Activated naive CD4-positive, alpha-beta T cell (primary cell): ENCODE data around the gene SETBP1.

Experiments used
- DNase-seq, 4 experiments: peaks; one replicate each; lab custom pipeline; 2025; lab: John Stamatoyannopoulos, UW

Gene SETBP1

DNA sequence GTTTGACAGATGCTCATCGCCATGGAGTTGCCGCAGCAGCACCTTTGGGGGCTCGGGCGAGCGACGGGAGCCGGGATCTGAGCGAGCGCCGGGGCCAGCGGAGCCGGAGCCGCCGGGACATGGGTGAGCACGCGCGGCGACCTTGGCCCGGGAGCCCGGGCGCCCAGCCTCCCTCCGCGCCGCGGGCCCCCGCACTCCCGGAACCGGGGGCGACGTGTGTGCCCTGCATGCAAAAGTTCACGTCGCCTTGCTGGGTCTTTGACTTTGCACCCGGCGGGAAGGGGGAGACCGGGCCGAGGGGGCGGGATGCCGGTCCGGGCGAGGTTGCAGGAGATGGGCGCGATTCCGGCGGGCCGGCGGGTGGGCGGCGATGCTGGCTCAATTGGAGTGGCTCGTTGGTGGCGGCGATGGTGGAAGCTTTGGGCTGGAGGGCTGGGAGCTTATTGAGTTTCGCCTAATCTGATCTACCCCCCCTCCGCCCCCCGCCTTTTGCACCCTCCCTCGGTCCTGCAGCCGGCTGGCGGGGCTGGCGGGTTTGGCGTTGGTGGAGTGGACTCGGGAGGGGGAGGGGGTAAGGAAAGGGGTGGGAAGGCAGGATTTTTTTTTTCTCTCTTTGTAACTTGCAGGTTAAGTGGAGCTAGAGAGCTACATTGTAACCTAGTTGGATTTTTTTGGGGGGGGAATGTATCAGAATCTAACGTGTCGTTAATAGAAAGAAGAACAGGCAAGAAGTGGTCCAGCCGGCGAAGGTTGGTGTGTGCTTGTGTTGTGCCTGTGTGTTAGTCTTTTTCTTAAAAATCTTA is at the start of gene SETBP1:
TSS of gene SETBP1 (plus strand) at position 616 of the 803 bp plus-strand sequence. CDS start 20,459 bp downstream, outside the sequence.
- DNase-seq: peak in 1 of 4 experiments; percentile 2

DNA sequence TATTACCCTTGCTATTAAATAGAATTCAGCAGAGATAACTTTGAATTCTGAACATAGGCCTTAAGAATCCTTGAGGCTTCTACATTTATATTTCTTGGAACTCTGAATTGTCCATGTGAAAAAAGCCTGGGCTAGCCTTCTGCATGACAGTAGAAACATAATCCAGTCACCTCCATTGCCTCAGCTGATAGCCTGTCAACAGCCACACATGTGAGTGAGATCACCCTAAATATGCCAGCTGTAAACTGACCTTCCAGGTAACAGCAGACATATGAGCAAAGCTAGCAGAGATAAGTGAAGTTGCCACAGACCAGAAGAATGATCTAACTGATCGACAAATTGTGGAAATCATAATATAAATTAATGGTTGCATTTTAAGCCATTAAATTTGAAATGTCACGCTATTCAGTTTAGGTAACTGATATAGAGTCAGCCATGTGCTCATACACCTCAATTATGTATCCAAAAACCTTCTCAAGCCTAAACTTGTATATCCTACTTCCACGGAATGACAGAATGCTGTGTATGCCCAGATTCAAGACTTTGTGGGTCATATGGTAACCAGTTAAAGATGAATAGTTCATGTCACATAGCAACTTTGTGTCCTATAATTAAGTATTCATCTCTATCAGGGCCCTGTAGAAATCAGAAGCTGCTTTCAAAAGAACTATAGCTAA is 48.1 kb upstream of the SETBP1 start:
- no peak for DNase-seq

DNA sequence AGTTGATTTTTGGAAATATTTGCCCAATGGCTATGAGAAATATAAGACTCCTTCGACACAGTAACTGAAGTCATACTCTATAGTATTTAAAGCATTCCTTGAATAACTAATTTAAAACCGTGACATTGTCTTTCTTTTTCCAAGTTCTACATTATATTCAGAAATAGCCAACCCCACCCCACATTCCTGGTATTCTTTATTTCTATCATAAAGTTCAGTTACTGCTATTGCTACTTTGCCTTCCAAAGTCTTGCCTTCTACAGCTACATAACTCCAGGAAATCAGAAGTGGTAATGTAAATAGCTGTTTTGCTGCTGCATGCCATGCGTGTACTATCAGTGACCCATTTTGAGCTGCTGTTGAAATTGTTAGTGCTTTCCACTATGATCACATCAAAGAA is 45.1 kb upstream of the SETBP1 start:
- DNase-seq: no peak

GRCh38 chr18:44636241-44636640 is 44.4 kb upstream of the SETBP1 start:
- DNase-seq: no peak

- no peak for DNase-seq
Measured at GRCh38 chr18:44637210-44638033, 43.3 kb upstream of the SETBP1 start.

DNA sequence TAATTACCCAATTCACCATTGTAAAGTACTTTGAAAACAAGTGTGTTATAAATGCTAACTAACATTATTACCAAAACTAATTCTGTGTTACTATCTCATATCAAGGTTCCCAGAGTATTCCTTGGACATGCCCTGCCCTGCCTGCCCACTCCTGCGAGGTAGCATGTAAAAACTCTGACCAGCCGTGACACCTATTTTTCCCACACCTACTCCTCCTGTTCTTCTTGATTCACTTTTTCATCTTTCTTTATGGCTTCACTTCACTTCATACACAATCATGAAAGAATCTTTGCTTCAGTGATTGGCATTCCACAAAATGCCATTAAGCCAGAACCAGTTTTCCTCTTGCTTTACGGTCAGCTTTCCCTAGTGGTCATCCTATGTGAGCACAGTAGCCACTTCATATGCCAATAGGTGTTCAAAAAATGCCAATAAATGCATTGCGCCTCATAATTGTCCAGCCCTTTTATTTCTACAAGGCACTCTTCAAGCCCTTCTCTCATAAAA is 42.6 kb upstream of the SETBP1 start:
- DNase-seq: no peak

DNA sequence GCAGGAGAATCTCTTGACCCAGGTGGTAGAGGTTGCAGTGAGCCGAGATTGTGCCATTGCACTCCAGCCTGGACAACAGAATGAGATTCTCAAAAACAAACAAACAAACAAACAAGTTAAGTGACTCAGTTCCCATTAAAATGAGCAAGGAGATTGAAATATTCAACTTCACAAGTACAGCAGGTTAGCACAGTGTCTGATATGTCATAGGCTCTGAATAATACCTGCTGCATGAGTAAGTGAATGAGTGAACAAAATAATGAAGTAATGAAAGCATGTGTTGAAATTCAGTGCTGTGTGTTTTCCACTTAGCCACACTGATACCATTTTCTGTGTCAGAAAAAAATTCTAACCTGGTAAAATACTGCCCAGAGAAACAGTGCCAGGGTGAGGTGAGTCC is 41.9 kb upstream of the SETBP1 start:
- no peak for DNase-seq

GRCh38 chr18:44643004-44643403 is 37.7 kb upstream of the SETBP1 start:
- no peak for DNase-seq

GRCh38 chr18:44651478-44651877 is 29.2 kb upstream of the SETBP1 start:
- DNase-seq: no peak

DNA sequence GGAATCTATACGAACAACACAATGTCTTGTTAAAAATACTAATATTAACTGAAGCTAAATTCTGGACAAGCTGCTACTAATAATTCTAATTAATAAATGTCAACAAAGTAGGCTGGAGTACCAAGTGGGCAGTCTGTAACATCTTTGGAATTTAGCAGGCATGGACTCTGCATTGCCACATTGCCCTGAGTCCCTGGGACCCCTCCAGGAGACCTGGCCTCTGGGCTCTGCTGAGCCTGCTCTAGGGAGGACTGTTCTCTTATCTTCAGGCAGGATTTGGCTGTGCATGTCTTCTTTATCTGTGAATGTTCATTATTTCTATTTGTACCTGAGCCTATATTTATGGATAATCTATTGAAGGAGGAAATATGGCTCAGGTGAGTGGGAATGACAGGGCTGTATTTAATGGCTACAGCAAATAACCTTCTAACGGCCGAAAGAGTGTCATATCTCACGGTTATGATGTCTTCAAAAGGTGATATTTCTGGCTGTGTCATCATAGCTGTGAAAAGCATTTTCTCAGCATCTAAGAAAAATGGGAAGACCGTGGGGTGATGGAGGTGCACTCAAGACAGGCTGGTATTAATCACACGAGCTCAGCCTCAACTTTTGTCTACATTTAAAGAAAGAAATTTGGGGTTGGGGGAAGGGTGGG is 28.6 kb upstream of the SETBP1 start:
- DNase-seq: no peak

- DNase-seq: no peak
Measured at GRCh38 chr18:44652722-44653121, 28.0 kb upstream of the SETBP1 start.

- no peak for DNase-seq
Measured at GRCh38 chr18:44654573-44654972, 26.1 kb upstream of the SETBP1 start.

- no peak for DNase-seq
Measured at GRCh38 chr18:44655435-44655834, 25.3 kb upstream of the SETBP1 start.

DNA sequence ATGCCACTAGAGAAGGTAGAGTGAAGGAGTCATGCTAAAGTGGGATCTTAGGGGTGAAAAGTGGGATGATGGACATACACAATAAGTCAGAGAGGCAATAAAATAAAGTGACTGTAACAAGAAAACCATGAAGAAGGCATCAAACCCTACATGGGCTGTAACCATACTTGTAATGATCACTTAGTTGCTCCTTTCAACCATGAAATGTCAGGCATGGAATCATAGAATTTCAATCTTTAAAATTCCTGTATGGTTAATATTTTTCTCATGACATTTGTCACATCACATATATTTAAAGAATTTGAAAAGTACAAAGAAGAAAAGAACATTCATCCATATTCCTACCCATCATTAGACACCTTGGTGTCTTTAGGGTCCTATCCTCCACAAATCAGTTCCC is 20.9 kb upstream of the SETBP1 start:
- DNase-seq: no peak

- DNase-seq: no peak
Measured at GRCh38 chr18:44668270-44668975, 12.3 kb upstream of the SETBP1 start.

DNA sequence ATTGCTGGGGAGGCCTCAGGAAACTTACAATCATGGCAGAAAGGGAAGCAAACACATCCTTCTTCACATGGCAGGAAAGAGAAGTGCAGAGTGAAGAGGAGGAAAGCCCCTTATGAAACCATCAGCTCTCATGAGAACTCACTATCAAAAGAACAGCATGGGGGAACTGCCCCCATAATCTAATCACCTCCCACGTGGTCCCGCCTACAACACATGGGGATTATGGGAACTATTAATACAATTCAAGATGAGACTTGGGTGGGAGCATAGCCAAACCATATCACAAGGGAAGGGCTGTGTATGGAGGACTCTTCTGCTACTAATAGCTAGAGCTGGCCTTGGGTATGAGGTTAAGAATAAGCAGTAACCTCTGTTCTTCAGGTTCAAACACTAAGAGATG is 8.8 kb upstream of the SETBP1 start:
- DNase-seq: no peak

GRCh38 chr18:44672506-44672905 is 8.2 kb upstream of the SETBP1 start:
- no peak for DNase-seq

DNA sequence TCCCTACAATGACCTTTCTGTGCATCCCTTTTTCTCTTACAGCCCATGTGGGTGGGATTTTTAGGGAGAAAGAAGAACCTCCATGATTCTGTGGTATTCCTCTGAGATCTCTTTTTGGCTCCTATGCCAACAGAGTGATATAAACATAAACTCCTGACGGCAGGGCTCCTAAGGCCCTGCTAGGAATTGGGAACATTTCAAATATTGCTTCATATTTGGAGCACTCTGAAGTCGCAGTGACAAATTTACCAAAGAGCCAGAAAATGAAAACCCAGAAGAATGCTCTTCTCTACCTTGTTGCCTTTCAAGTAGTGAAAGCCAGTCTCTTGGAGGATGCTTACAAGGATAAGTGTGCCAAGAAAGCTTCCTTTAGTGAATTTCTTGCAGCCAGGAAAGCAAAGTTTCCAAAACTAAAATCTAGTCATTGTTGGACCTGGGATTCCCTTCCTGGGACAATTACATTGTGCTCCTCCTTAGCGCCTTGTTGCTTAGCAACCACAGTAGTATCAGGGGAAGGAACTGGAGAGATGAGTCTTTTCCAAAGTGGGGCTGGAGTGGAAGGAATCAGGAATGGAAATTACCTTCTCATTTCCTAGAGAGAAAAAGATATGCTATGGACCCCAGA is 7.3 kb upstream of the SETBP1 start:
- DNase-seq: no peak

- no peak for DNase-seq
Measured at GRCh38 chr18:44677933-44678332, 2.8 kb upstream of the SETBP1 start.

GRCh38 chr18:44678725-44679055 is 2.0 kb upstream of the SETBP1 start:
- no peak for DNase-seq
